ENCODE measurements around the gene SLC24A3.

Gene SLC24A3

DNA sequence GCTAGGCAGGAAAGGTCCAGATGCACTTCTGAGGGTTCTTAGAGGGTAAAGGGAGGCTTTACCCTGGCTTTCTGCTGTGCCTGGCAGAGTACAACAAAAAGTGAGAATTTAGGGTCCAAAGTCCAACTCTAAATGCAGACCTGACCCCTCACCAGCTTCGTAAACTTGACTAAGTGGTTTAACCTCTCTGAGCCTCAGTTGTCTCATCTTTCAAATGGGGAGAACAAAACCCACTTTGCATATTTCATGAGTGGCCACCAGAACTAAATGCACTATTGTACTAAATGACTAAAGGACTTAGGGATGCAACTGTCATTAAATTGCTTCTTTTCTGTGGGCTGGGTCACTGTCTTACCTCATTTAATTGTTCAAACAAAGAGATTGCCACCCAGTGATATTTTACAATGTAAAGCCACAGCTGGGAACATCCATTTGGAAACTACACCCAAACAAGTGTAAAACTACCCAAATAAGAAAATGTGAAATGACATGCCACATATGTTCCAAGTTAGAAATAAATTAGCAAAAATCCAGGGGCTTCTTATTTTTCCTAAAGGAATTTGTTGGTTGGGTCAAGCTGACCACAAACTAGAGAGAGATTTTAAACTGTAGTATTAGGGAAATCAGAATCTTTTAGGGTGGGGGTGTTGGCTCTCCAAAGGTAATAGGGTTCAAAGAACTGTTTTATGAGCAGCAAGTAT, 497.3 kb downstream of the SLC24A3 start:
- TF ChIP-seq ESRRG (CRISPR knock-in tag; IDR thresholded peaks at IDR 0.05) (no peak), OSR1 (CRISPR knock-in tag; IDR thresholded peaks at IDR 0.05) (no peak), CSDC2 (CRISPR knock-in tag; IDR thresholded peaks at IDR 0.05) (no peak), ARNTL (CRISPR knock-in tag; IDR thresholded peaks at IDR 0.05; ENCODE audit: borderline replicate concordance, low read depth) (no peak), GLIS3 (CRISPR knock-in tag; IDR thresholded peaks at IDR 0.05) (no peak), ZNF70 (CRISPR knock-in tag; IDR thresholded peaks at IDR 0.05) (no peak), ZNF8 (CRISPR knock-in tag; IDR thresholded peaks at IDR 0.05) (no peak), RARB (CRISPR knock-in tag; IDR thresholded peaks at IDR 0.05) (no peak), ZC3H10 (CRISPR knock-in tag; IDR thresholded peaks at IDR 0.05) (no peak), ZFP30 (CRISPR knock-in tag; IDR thresholded peaks at IDR 0.05) (no peak), ZNF565 (CRISPR knock-in tag; conservative IDR thresholded peaks at IDR 0.05; ENCODE audit: low read depth) (no peak), ZFP3 (CRISPR knock-in tag; IDR thresholded peaks at IDR 0.05) (no peak), ISL1 (CRISPR knock-in tag; IDR thresholded peaks at IDR 0.05) (no peak), PPARA (CRISPR knock-in tag; IDR thresholded peaks at IDR 0.05; ENCODE audit: borderline replicate concordance) (no peak), TSHZ2 (CRISPR knock-in tag; IDR thresholded peaks at IDR 0.05) (no peak)
- TF ChIP-seq, protein P1, sequence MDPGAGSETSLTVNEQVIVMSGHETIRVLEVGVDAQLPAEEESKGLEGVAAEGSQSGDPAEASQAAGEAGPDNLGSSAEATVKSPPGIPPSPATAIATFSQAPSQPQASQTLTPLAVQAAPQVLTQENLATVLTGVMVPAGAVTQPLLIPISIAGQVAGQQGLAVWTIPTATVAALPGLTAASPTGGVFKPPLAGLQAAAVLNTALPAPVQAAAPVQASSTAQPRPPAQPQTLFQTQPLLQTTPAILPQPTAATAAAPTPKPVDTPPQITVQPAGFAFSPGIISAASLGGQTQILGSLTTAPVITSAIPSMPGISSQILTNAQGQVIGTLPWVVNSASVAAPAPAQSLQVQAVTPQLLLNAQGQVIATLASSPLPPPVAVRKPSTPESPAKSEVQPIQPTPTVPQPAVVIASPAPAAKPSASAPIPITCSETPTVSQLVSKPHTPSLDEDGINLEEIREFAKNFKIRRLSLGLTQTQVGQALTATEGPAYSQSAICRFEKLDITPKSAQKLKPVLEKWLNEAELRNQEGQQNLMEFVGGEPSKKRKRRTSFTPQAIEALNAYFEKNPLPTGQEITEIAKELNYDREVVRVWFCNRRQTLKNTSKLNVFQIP (CRISPR knock-in tag; IDR thresholded peaks at IDR 0.05; ENCODE audit: borderline replicate concordance, low read depth): no peak
- TF ChIP-seq, protein P2, sequence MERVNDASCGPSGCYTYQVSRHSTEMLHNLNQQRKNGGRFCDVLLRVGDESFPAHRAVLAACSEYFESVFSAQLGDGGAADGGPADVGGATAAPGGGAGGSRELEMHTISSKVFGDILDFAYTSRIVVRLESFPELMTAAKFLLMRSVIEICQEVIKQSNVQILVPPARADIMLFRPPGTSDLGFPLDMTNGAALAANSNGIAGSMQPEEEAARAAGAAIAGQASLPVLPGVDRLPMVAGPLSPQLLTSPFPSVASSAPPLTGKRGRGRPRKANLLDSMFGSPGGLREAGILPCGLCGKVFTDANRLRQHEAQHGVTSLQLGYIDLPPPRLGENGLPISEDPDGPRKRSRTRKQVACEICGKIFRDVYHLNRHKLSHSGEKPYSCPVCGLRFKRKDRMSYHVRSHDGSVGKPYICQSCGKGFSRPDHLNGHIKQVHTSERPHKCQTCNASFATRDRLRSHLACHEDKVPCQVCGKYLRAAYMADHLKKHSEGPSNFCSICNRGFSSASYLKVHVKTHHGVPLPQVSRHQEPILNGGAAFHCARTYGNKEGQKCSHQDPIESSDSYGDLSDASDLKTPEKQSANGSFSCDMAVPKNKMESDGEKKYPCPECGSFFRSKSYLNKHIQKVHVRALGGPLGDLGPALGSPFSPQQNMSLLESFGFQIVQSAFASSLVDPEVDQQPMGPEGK (CRISPR knock-in tag; IDR thresholded peaks at IDR 0.05; ENCODE audit: borderline replicate concordance): no peak
- ATAC-seq: no peak

DNA sequence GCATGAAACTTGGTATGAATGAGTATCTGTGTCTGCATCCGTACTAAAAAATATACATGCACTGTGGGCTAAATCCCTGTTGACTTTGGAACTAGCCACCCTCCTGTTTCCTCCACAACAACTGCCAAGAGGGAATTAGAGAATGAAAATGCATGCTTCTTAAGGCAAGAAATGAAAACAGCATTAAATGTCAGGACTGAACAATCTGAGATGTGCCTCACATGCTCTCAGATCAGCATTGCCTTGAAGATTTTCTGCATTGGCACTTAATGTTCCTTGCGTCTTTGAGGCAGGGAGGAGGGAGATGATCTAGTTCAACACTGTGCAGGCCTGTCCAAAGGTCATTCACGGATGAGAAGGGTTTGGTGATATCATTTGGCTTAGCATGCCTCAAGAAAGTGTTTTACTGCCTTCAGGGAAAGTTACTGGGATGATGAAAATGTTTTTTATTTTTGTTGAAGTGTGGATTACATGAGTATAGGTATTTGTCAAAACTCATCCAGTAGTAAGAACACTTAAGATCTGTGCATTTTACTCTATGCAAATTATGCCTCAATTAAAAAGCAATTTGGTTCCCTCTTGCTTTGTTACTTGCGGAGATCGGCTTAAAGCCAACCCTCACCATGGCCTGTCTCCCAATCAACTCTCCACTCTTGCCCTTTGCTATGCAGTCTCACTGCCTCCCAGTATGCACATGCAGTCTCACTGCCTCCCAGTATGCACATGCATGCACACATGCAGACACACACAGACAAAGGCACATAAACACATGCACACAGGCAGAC, 498.1 kb downstream of the SLC24A3 start:
- TF ChIP-seq ZNF70 (CRISPR knock-in tag; IDR thresholded peaks at IDR 0.05): no peak
- TF ChIP-seq ZNF8 (CRISPR knock-in tag; IDR thresholded peaks at IDR 0.05): no peak
- TF ChIP-seq TOX (CRISPR knock-in tag; IDR thresholded peaks at IDR 0.05; ENCODE audit: borderline replicate concordance): no peak
- TF ChIP-seq ESRRG (CRISPR knock-in tag; IDR thresholded peaks at IDR 0.05): no peak
- TF ChIP-seq TSHZ2 (CRISPR knock-in tag; IDR thresholded peaks at IDR 0.05): no peak
- TF ChIP-seq BACH2 (CRISPR knock-in tag; IDR thresholded peaks at IDR 0.05; ENCODE audit: borderline replicate concordance): no peak
- TF ChIP-seq, protein P2 (CRISPR knock-in tag; IDR thresholded peaks at IDR 0.05; ENCODE audit: borderline replicate concordance): no peak
- no peak for TF ChIP-seq SNAI2 (CRISPR knock-in tag; IDR thresholded peaks at IDR 0.05)
- TF ChIP-seq CREB5 (CRISPR knock-in tag; IDR thresholded peaks at IDR 0.05; ENCODE audit: low read depth): no peak
- TF ChIP-seq, protein P3, sequence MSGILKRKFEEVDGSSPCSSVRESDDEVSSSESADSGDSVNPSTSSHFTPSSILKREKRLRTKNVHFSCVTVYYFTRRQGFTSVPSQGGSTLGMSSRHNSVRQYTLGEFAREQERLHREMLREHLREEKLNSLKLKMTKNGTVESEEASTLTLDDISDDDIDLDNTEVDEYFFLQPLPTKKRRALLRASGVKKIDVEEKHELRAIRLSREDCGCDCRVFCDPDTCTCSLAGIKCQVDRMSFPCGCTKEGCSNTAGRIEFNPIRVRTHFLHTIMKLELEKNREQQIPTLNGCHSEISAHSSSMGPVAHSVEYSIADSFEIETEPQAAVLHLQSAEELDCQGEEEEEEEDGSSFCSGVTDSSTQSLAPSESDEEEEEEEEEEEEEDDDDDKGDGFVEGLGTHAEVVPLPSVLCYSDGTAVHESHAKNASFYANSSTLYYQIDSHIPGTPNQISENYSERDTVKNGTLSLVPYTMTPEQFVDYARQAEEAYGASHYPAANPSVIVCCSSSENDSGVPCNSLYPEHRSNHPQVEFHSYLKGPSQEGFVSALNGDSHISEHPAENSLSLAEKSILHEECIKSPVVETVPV (CRISPR knock-in tag; IDR thresholded peaks at IDR 0.05): no peak
- TF ChIP-seq ZFP30 (CRISPR knock-in tag; IDR thresholded peaks at IDR 0.05): no peak
- no peak for TF ChIP-seq GLIS3 (CRISPR knock-in tag; IDR thresholded peaks at IDR 0.05)
- no peak for TF ChIP-seq CSDC2 (CRISPR knock-in tag; IDR thresholded peaks at IDR 0.05)
- TF ChIP-seq ZC3H10 (CRISPR knock-in tag; IDR thresholded peaks at IDR 0.05): no peak
- ATAC-seq: peak; percentile 52
